Measurements from ENCODE around the gene TPI1.

GRCh38 chr12:6903722-6904121 is 36.4 kb downstream of the TPI1 start:
- TF ChIP-seq TEAD4 (CRISPR knock-in tag; IDR thresholded peaks at IDR 0.05) (no peak), CTCF (IDR thresholded peaks at IDR 0.05) (no peak), SMAD4 (CRISPR knock-in tag; IDR thresholded peaks at IDR 0.05) (no peak)

Measured in WTC11 (cell line).